Prostate gland (tissue), 2 donors: Measurements from ENCODE around the gene RASAL2.
"Not testable (repeated sequence)": the region's sequence is repeated elsewhere in the genome, so short reads cannot be mapped to it uniquely, and the experiment has no call there.

ENCODE experiments used
- POLR2AphosphoS5 ChIP-seq: sonication (generic); formaldehyde crosslinking; IDR thresholded peaks from one replicate; pipeline ENCODE4 v1.6.1; 2017; ENCODE audit warnings: antibody characterized with exemption
- TF ChIP-seq, protein P1 (sequence below), 4 experiments: fragments of 200-600 bp in 2 of 4; fragments of 450-650 bp in 2 of 4; sonication (generic) in 2 of 4; IDR thresholded peaks; 1 replicate in 3 of 4; 2 replicates in 1 of 4; pipeline ENCODE4 v1.5.1; 2016 to 2019; ENCODE audit warnings: antibody characterized with exemption in 4 of 4, mild to moderate bottlenecking in 2 of 4, moderate library complexity in 2 of 4

GRCh38 chr1:178320280-178320982 lies 226.5 kb downstream of the RASAL2 start:
- TF ChIP-seq, protein P1, sequence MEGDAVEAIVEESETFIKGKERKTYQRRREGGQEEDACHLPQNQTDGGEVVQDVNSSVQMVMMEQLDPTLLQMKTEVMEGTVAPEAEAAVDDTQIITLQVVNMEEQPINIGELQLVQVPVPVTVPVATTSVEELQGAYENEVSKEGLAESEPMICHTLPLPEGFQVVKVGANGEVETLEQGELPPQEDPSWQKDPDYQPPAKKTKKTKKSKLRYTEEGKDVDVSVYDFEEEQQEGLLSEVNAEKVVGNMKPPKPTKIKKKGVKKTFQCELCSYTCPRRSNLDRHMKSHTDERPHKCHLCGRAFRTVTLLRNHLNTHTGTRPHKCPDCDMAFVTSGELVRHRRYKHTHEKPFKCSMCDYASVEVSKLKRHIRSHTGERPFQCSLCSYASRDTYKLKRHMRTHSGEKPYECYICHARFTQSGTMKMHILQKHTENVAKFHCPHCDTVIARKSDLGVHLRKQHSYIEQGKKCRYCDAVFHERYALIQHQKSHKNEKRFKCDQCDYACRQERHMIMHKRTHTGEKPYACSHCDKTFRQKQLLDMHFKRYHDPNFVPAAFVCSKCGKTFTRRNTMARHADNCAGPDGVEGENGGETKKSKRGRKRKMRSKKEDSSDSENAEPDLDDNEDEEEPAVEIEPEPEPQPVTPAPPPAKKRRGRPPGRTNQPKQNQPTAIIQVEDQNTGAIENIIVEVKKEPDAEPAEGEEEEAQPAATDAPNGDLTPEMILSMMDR (IDR thresholded peaks at IDR 0.05): not testable (repeated sequence)
- TF ChIP-seq POLR2AphosphoS5: not testable (repeated sequence)
